H9 (cell line): ENCODE measurements around the gene CALHM6. TPM values are rescaled to one million over a fixed set of nuclear protein-coding genes. Genes with fewer than 3 reads are reported as not detected.

Source experiments
- DNase-seq: peaks from one replicate; pipeline ENCODE4 v3.0.0-alpha.2; 2017
- H2AFZ ChIP-seq: one replicate; pipeline ENCODE4 v1.6.1; 2013; ENCODE audit warnings: mild to moderate bottlenecking, low read length, control low read depth, moderate library complexity
- H2AK5ac ChIP-seq: 2 replicates; pipeline ENCODE4 v1.6.1; 2013; ENCODE audit warnings: low read length, control low read depth, mixed read lengths; ENCODE audit not compliant: insufficient read length
- H2BK120ac ChIP-seq: one replicate; pipeline ENCODE4 v1.6.1; 2013; ENCODE audit warnings: low read depth, mild to moderate bottlenecking, low read length, control low read depth, inconsistent platforms; ENCODE audit not compliant: poor library complexity, severe bottlenecking
- H2BK12ac ChIP-seq: 2 replicates; pipeline ENCODE4 v1.6.1; 2013; ENCODE audit warnings: low read length, control low read depth, mixed read lengths, low read depth; ENCODE audit not compliant: insufficient read length
- H2BK15ac ChIP-seq: 2 replicates; pipeline ENCODE4 v1.6.1; 2013; ENCODE audit warnings: low read depth, low read length, control low read depth
- H2BK20ac ChIP-seq: one replicate; pipeline ENCODE4 v1.6.1; 2013; ENCODE audit warnings: low read depth, mild to moderate bottlenecking, low read length, control low read depth, inconsistent platforms; ENCODE audit not compliant: poor library complexity, severe bottlenecking
- H2BK5ac ChIP-seq: 2 replicates; pipeline ENCODE4 v1.6.1; 2013; ENCODE audit warnings: low read length, control low read depth, mixed read lengths; ENCODE audit not compliant: insufficient read length
- H3K14ac ChIP-seq: 2 replicates; pipeline ENCODE4 v1.6.1; 2013; ENCODE audit warnings: low read length, control low read depth; ENCODE audit not compliant: insufficient read depth
- H3K18ac ChIP-seq: 2 replicates; pipeline ENCODE4 v1.6.1; 2013; ENCODE audit warnings: low read depth, mild to moderate bottlenecking, mixed read lengths, low read length, control low read depth; ENCODE audit not compliant: insufficient read length
- H3K23ac ChIP-seq: 2 replicates; pipeline ENCODE4 v1.6.1; 2013; ENCODE audit warnings: low read length, control low read depth, mixed read lengths, low read depth; ENCODE audit not compliant: insufficient read length
- H3K23me2 ChIP-seq: 2 replicates; pipeline ENCODE4 v1.6.1; 2013; ENCODE audit warnings: low read depth, mild to moderate bottlenecking, mixed read lengths, low read length, control low read depth; ENCODE audit not compliant: insufficient read length, poor library complexity, severe bottlenecking
- H3K27ac ChIP-seq: 2 replicates; pipeline ENCODE4 v1.5.1; 2013; ENCODE audit warnings: low read length, control low read depth, mixed read lengths, low read depth; ENCODE audit not compliant: insufficient read length
- H3K27me3 ChIP-seq: 2 replicates; pipeline ENCODE4 v1.6.1; 2013; ENCODE audit warnings: low read length, control low read depth, inconsistent platforms; ENCODE audit not compliant: insufficient read depth
- H3K4ac ChIP-seq: 2 replicates; pipeline ENCODE4 v1.6.1; 2013; ENCODE audit warnings: low read depth, mild to moderate bottlenecking, control low read depth, inconsistent platforms, low read length, moderate library complexity
- H3K4me1 ChIP-seq: 2 replicates; pipeline ENCODE4 v1.6.1; 2013; ENCODE audit warnings: low read length, control low read depth, inconsistent platforms; ENCODE audit not compliant: insufficient read depth
- H3K4me2 ChIP-seq: 2 replicates; pipeline ENCODE4 v1.6.1; 2013; ENCODE audit warnings: low read length, control low read depth, mixed read lengths; ENCODE audit not compliant: insufficient read length, insufficient read depth
- H3K56ac ChIP-seq: 2 replicates; pipeline ENCODE4 v1.6.1; 2013; ENCODE audit warnings: low read depth, mild to moderate bottlenecking, mixed read lengths, low read length, control low read depth; ENCODE audit not compliant: insufficient read length
- H3K79me1 ChIP-seq: 2 replicates; pipeline ENCODE4 v1.6.1; 2013; ENCODE audit warnings: low read depth, mild to moderate bottlenecking, moderate library complexity, low read length, control low read depth, inconsistent platforms; ENCODE audit not compliant: insufficient read depth, poor library complexity, severe bottlenecking
- H3K79me2 ChIP-seq: 2 replicates; pipeline ENCODE4 v1.6.1; 2013; ENCODE audit warnings: low read length, control low read depth, inconsistent platforms; ENCODE audit not compliant: insufficient read depth
- H3K9ac ChIP-seq: 2 replicates; pipeline ENCODE4 v1.6.1; 2013; ENCODE audit warnings: low read length, control low read depth, mixed read lengths; ENCODE audit not compliant: insufficient read length; ENCODE audit errors: extremely low read depth
- H3K9me3 ChIP-seq: one replicate; pipeline ENCODE4 v1.6.1; 2013; ENCODE audit warnings: low read depth, low read length, inconsistent platforms; ENCODE audit not compliant: control insufficient read depth
- H3T11ph ChIP-seq: one replicate; pipeline ENCODE4 v1.6.1; 2013; ENCODE audit warnings: mild to moderate bottlenecking, low read length, control low read depth, inconsistent platforms
- H4K20me1 ChIP-seq: one replicate; pipeline ENCODE4 v1.6.1; 2013; ENCODE audit not compliant: control insufficient read depth, insufficient read length, insufficient read depth
- H4K5ac ChIP-seq: 2 replicates; pipeline ENCODE4 v1.6.1; 2013; ENCODE audit warnings: low read depth, mild to moderate bottlenecking, mixed read lengths, low read length, control low read depth; ENCODE audit not compliant: insufficient read length
- H4K8ac ChIP-seq: replicated peaks from 2 replicates; pipeline ENCODE4 v1.6.1; 2013; ENCODE audit warnings: low read length, control low read depth, mixed read lengths, low read depth; ENCODE audit not compliant: insufficient read length
- H4K91ac ChIP-seq: 2 replicates; pipeline ENCODE4 v1.6.1; 2013; ENCODE audit warnings: low read depth, mild to moderate bottlenecking, moderate library complexity, mixed read lengths, low read length, control low read depth; ENCODE audit not compliant: insufficient read length
- H3K27ac Mint-ChIP-seq, 3 experiments: 2 replicates in 2 of 3; 3 replicates in 1 of 3; pipeline ENCODE4 v1.8.0; 2020 to 2021; ENCODE audit warnings: mixed read lengths in 3 of 3, mild to moderate bottlenecking in 1 of 3, moderate library complexity in 1 of 3
- H3K27me3 Mint-ChIP-seq: 2 replicates; pipeline ENCODE4 v1.8.0; 2021; ENCODE audit warnings: low read depth, mild to moderate bottlenecking, moderate library complexity, mixed read lengths
- H3K36me3 Mint-ChIP-seq, 3 experiments: 2 replicates in 2 of 3; 3 replicates in 1 of 3; pipeline ENCODE4 v1.8.0; 2020 to 2021; ENCODE audit warnings: low read depth in 3 of 3, mixed read lengths in 3 of 3; ENCODE audit not compliant: insufficient read depth in 1 of 3
- H3K4me1 Mint-ChIP-seq, 2 experiments: 2 replicates each; pipeline ENCODE4 v1.8.0; 2020; ENCODE audit warnings: mixed read lengths in 2 of 2
- H3K4me3 Mint-ChIP-seq, 2 experiments: 2 replicates in 1 of 2; 3 replicates in 1 of 2; pipeline ENCODE4 v1.8.0; 2020 to 2021; ENCODE audit warnings: mild to moderate bottlenecking in 2 of 2, mixed read lengths in 2 of 2, moderate library complexity in 1 of 2
- H3K9me3 Mint-ChIP-seq, 2 experiments: 2 replicates in 1 of 2; 3 replicates in 1 of 2; pipeline ENCODE4 v1.8.0; 2020; ENCODE audit warnings: mild to moderate bottlenecking in 2 of 2, mixed read lengths in 2 of 2, moderate library complexity in 1 of 2
- WGBS: extraction: QIAGEN DNeasy Blood & Tissue Kit; methylation state at CpG from one replicate; pipeline ENCODE4 v1.1.7; 2013; ENCODE audit warnings: missing lambda C conversion rate, low lambda C conversion rate, mixed read lengths; ENCODE audit not compliant: insufficient read length; ENCODE audit errors: extremely low coverage; 5-methylcytosine and 5-hydroxymethylcytosine counted together
- total RNA-seq: library from RNA; stranded (reverse); gene quantifications from 2 replicates; pipeline ENCODE4 v1.2.1, GENCODE V29; 2021
- TF ChIP-seq, protein P1 (sequence below): fragments of 200-600 bp; sonication (generic); conservative IDR thresholded peaks from 3 replicates; pipeline ENCODE4 v1.8.0; 2021; ENCODE audit warnings: antibody characterized with exemption, mild to moderate bottlenecking

The CALHM6 gene
- total RNA-seq, 1 experiment from 2014 or later = 0.44 TPM

DNA sequence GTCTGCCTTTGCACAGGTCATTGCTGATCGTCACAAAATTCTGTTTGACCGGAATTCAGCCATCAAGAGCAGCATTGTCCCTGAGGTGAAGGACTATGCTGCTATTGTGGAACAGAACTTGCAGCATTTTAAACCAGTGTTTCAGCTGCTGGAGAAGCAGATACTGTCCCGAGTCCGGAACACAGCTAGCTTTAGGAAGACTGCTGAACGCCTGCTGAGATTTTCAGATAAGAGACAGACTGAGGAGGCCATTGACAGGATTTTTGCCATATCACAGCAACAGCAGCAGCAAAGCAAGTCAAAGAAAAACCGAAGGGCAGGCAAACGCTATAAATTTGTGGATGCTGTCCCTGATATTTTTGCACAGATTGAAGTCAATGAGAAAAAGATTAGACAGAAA lies 24.6 kb upstream of the CALHM6 start:
- no peak overlapping the region; a peak in 1 of 7 replicates for H3K27ac Mint-ChIP-seq
- Histone ChIP-seq H4K20me1 (no peaks in the 10 kb centered on the region), H3K23ac (no peak overlapping the region), H3K14ac (no peak overlapping the region), H3K27ac (no peak overlapping the region), H3K56ac (no peak overlapping the region), H3K18ac (no peak overlapping the region), H4K5ac (no peak overlapping the region), H3K4me2 (no peak overlapping the region), H2BK12ac (no peak overlapping the region), H3K23me2 (no peaks in the 10 kb centered on the region), H3K4me1 (peaks cover 3% of the 10 kb centered on the region; the same call in 1 of the 2 replicates), H3T11ph (no peak overlapping the region), H3K9me3 (no peaks in the 10 kb centered on the region), H2BK15ac (no peak overlapping the region), H3K79me1 (no peaks in the 10 kb centered on the region), H2BK120ac (no peak overlapping the region), H3K79me2 (no peaks in the 10 kb centered on the region), H4K91ac (no peak overlapping the region), H4K8ac (no peak overlapping the region), H2AFZ (no peak overlapping the region), H2BK5ac (no peak overlapping the region), H3K9ac (no peak overlapping the region), H3K27me3 (no peaks in the 10 kb centered on the region), H3K4ac (no peak overlapping the region), H2BK20ac (no peak overlapping the region), H2AK5ac (no peak overlapping the region)
- H3K4me1 Mint-ChIP-seq = peaks cover 27 to 30% of the 10 kb centered on the region in 2 experiments
- no peaks in the 10 kb centered on the region for H3K9me3 Mint-ChIP-seq
- no peaks in the 10 kb centered on the region for H3K27me3 Mint-ChIP-seq
- no CpG with 5 or more reads among the region's 7 CpGs for WGBS
- H3K4me3 Mint-ChIP-seq = no peak overlapping the region
- TF ChIP-seq, protein P1, sequence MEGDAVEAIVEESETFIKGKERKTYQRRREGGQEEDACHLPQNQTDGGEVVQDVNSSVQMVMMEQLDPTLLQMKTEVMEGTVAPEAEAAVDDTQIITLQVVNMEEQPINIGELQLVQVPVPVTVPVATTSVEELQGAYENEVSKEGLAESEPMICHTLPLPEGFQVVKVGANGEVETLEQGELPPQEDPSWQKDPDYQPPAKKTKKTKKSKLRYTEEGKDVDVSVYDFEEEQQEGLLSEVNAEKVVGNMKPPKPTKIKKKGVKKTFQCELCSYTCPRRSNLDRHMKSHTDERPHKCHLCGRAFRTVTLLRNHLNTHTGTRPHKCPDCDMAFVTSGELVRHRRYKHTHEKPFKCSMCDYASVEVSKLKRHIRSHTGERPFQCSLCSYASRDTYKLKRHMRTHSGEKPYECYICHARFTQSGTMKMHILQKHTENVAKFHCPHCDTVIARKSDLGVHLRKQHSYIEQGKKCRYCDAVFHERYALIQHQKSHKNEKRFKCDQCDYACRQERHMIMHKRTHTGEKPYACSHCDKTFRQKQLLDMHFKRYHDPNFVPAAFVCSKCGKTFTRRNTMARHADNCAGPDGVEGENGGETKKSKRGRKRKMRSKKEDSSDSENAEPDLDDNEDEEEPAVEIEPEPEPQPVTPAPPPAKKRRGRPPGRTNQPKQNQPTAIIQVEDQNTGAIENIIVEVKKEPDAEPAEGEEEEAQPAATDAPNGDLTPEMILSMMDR = no peak
- DNase-seq = no peak
- H3K36me3 Mint-ChIP-seq = peaks cover 8 to 13% (median 10%) of the 10 kb centered on the region in 3 experiments; a peak in 5 of 7 replicates
